GM19035 (cell line): ENCODE measurements around the gene C15orf61.
A peak's percentile ranks its signal among the peaks of the same experiment; 100 is the strongest.

Experiments
- ATAC-seq: cut with Tn5 transposase; IDR thresholded peaks from one replicate; pipeline ENCODE4 v1.9.1; 2021; ENCODE audit not compliant: unreplicated experiment

C15orf61 gene

DNA sequence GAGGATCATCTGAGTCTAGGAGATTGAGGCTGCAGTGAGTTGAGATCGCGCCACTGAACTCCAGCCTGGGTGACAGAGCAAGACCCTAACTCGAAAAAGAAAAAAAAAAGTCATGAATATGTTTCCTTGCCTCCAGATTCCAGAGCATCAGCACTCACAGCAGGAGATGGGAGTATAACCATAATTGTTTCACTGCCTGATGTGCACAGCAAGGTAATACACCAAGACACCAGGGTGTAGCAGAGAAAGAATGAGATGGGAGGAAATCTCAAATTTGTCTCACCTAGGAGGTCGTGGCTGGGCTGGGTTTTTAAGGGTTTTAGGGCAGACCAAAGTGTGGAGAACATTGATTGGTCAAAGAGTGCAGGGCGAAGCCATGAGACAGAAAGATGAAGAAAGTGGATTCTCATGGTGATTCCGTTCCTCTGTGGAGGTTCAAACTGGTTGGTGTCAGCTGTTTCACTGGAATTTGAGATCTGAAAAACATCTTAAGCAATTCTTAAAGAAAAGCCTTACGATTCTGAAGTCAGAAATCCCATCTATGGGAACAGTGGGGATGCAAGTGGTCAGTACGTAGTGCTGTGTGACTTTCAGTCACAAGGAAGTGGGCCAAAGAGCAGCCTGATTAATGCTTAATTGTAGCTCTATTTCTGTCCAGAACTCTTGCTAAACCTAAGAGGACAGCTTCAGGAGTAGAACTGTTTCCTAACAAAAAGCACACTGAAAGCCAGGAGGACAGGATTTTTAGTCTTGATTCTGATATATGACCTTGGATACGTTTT, 7.8 kb upstream of the C15orf61 start:
- no peak for ATAC-seq

DNA sequence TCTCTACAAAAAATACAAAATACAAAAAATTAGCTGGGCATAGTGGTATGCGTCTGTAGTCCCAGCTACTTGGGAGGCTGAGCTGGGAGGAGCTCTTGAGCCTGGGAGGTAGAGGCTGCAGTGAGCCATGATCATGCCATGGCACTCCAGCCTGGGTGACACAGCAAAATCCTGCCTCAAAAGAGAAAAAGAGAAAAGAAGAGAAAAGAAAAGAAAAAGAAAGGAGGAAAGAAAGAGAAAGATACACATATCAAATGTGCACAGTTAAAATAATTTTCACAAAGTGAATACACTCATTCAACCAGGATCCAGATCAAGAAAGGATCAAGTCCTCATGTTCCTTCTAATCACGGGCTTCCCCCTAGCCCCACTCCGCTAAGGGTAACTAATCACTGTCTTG, 5.8 kb upstream of the C15orf61 start:
- no peak for ATAC-seq

- ATAC-seq, result no peak
Observed at GRCh38 chr15:67515557-67515956, 5.4 kb upstream of the C15orf61 start.

GRCh38 chr15:67520321-67521028, 456 bp upstream of the C15orf61 start:
- ATAC-seq, result no peak

- ATAC-seq, result no peak
Observed at GRCh38 chr15:67521783-67522568, 1.0 kb downstream of the C15orf61 start.

DNA sequence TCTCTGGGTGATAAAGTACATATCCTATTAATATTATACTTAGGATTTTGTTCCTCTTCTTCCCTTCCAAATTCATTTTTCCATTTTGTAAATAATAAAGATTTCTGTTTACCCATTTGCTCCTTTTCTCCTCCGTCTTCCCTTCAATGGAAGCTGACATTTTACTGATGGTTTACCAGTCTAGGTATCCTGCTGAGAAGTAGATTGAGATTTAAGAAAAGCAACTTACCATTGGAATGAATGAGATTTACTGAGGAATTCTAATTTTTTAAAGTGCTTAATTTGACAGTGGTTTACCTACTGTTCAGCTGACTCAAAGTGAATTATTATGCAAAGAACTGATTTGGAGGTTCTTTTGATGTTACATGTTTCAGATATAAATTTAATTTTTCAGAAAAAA, 2.4 kb downstream of the C15orf61 start:
- no peak for ATAC-seq

GRCh38 chr15:67524235-67524634, 3.3 kb downstream of the C15orf61 start:
- no peak for ATAC-seq

DNA sequence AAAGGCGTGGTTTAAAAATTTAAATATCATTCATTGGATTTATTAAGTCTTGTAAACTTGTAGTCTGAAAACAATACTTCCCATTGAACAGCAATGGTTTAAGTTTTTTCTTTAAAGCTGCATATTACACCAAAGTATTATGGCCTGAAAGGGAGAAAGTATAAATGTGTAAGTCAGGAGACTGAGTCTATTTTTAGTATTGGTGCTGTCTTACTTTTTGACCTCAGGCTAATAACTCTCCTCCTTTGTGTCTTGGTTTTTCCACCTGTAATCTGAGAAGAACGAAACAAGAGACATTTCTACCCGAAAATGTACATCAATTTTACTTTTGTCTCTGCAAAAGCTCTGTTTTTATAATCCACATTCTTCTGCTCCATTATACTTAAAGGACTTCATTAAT, 7.6 kb downstream of the C15orf61 start:
- no peak for ATAC-seq

DNA sequence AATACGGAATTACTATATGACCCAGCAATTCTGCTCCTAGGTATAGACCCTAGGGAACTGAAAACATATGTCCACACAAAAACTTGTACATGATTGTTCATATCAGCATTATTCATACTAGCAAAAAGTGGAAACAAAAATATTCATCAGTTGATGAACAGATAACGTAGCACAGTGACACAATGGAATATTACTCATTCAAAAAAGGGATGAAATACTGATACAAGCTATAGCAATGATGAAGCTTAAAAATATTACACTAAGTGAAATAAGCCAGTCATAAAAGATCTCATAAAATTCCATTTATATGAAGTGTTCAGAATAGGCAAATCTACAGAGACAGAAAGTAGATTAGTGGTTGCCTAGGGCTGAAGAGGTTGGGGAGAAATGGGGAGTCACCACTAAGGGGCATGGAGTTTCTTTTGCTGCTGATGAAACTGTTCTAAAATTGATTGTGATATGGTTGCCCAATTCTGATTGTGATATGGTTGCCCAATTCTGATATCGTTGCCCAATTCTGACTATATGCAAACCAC, 10.5 kb downstream of the C15orf61 start:
- ATAC-seq, result no peak

- no peak for ATAC-seq
Observed at GRCh38 chr15:67533873-67534272, 12.9 kb downstream of the C15orf61 start.

GRCh38 chr15:67534360-67534759, 13.4 kb downstream of the C15orf61 start:
- ATAC-seq, result no peak

DNA sequence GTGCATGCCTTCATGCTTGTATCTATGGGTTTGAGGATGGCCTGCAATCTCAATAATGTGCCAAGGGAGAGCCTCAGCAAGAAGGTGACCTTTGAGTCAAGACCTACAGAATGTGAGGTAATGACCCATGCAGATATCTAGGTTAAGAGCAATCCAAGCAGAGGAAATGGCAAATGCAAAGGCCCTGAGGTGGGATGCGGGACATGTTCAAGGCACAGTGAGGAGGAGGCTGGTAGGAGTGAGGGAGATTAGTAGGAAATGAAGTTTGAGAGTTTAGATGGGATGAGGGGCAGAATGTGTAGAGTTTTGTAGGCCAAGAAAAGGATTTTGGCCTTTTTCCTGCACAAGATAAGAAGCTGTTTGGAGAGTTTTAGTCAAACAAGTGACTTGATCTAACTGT, 16.8 kb downstream of the C15orf61 start:
- no peak for ATAC-seq

- ATAC-seq, result peak; percentile 60
Observed at GRCh38 chr15:67542420-67543347, 21.8 kb downstream of the C15orf61 start, which contains the start of gene MAP2K5. MAP2K5 (plus strand) TSS chr15:67542703; CDS start chr15:67543336, 633 bp downstream.

DNA sequence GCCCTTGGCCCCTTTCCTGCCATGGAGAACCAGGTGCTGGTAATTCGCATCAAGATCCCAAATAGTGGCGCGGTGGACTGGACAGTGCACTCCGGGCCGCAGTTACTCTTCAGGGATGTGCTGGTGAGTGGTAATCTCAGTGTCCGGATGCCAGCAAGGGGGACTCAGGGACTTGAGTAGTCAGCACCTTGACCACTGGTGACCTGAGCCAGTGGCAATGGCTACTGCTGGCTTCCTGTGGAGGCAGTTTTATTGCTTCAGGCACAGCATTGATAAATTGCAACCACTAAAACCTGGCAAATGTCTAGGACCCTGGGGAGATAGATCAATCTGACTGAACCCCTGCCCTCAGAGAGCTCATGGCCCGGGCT, 22.4 kb downstream of the C15orf61 start:
- no peak for ATAC-seq

- no peak for ATAC-seq
Observed at GRCh38 chr15:67544475-67544874, 23.5 kb downstream of the C15orf61 start.

GRCh38 chr15:67545864-67546263, 24.9 kb downstream of the C15orf61 start:
- ATAC-seq, result no peak

DNA sequence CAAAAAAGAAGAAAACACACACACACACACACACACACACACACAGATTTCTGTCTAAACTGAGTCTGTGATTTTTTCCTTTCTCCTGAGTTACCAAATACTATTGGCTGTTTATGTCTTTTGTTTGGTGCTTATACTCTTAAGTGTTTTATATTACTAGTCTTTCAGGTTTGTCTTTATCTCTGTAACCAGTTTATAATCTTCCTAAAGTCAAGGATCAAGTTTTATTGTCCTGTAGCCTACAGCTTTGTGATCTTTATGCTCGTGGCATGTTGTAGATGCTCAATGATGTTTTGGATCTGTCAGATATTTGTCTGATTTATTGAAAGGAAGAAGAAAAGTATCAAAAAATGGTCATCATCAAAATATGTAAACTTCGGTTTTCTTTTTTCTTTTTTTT, 26.1 kb downstream of the C15orf61 start:
- no peak for ATAC-seq

DNA sequence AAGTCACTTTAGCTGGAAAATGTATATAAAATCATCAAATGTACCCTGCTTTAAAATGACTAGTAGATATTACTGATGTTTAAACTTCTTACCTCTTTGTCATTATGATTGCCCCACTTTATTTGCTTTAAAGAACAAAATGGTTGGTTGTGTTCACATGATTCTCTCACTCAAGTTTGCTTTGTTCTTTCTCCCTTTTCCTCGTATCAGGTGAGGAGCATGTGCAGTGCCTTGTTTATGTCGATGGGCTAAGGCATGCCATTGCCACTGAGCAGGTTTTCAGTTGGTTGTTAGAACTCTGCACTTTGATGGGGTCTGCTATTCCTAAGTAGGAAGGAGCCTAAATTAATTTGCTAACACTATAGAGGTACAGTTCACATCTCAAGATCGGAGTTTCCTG, 26.9 kb downstream of the C15orf61 start:
- no peak for ATAC-seq

- no peak for ATAC-seq
Observed at GRCh38 chr15:67548236-67548852, 27.4 kb downstream of the C15orf61 start.
